Prostate gland (tissue), 2 donors: ENCODE measurements around the gene DNMT3B.

Source experiments
- CTCF ChIP-seq, 4 experiments: fragments of 200-600 bp in 2 of 4; fragments of 450-650 bp in 2 of 4; sonication (generic) in 2 of 4; IDR thresholded peaks; 1 replicate in 3 of 4; 2 replicates in 1 of 4; pipeline ENCODE4 v1.5.1; 2016 to 2019; ENCODE audit warnings: antibody characterized with exemption in 4 of 4, mild to moderate bottlenecking in 2 of 4, moderate library complexity in 2 of 4
- POLR2A ChIP-seq: fragments of 450-650 bp; IDR thresholded peaks from one replicate; pipeline ENCODE4 v1.6.1; 2016; ENCODE audit warnings: antibody characterized with exemption, mild to moderate bottlenecking

- peak in 1 of 4 experiments; percentile 31 for TF ChIP-seq CTCF (IDR thresholded peaks at IDR 0.05)
- peak; percentile 29 for TF ChIP-seq POLR2A
These were observed at the start of gene DNMT3B for GRCh38 chr20:32761831-32762753.
